Hepatocyte (in vitro differentiated cells): Measurements from ENCODE around the gene ANGPT4.

ENCODE experiments used
- EZH2 ChIP-seq: fragments of 200-600 bp; sonication (generic); IDR thresholded peaks from 2 replicates; pipeline ENCODE4 v1.6.1; 2016; ENCODE audit warnings: antibody characterized with exemption, mild to moderate bottlenecking, borderline replicate concordance
- TF ChIP-seq, protein P1 (sequence below): fragments of 200-600 bp; sonication (generic); IDR thresholded peaks from 2 replicates; pipeline ENCODE4 v1.5.1; 2016; ENCODE audit warnings: antibody characterized with exemption, mild to moderate bottlenecking; ENCODE audit not compliant: poor library complexity

- TF ChIP-seq, protein P1, sequence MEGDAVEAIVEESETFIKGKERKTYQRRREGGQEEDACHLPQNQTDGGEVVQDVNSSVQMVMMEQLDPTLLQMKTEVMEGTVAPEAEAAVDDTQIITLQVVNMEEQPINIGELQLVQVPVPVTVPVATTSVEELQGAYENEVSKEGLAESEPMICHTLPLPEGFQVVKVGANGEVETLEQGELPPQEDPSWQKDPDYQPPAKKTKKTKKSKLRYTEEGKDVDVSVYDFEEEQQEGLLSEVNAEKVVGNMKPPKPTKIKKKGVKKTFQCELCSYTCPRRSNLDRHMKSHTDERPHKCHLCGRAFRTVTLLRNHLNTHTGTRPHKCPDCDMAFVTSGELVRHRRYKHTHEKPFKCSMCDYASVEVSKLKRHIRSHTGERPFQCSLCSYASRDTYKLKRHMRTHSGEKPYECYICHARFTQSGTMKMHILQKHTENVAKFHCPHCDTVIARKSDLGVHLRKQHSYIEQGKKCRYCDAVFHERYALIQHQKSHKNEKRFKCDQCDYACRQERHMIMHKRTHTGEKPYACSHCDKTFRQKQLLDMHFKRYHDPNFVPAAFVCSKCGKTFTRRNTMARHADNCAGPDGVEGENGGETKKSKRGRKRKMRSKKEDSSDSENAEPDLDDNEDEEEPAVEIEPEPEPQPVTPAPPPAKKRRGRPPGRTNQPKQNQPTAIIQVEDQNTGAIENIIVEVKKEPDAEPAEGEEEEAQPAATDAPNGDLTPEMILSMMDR = no peak
- no peak for TF ChIP-seq EZH2
Observed at GRCh38 chr20:859751-860231, 56.3 kb downstream of the ANGPT4 start.
